ENCODE data around the gene NR2F1-AS1. TPM values are rescaled to one million over a fixed set of nuclear protein-coding genes. Genes with fewer than 3 reads are reported as not detected.

The NR2F1-AS1 gene
- polyA plus RNA-seq, 1 donor = 7.2 TPM

DNA sequence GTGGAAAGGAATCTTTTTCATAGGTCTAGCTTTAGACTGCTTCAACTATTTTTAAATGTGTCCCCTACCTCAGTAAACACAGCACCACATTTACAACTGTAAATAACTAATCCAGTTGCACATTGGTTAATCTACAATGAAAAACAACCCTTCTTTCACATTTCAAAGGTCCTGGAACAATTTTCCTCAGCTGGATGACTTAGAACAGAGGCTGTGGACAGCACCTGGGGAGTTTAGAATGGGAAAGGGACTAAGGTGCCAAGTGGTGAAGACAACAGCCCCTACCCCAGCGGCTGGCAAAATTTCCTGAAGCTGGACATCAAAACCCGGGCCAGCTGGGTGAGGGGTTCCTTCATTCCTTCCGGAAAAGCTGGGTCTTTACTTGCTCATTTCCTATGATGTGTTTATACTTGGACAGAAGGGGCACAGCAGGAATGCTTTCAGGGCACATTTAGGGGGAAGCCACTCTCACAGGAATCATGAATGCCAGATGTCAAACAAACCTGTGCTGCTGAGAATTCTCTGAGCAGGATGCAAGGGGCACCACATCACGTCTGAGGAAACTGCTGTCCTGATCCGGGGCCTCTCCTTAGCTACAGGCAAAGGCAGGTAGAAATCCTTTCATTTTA, 158.3 kb downstream of the NR2F1-AS1 start:
- DNase-seq = no peak
- no peaks in the 10 kb centered on the region for H3K9me3 ChIP-seq (ENCODE audit: control insufficient read depth, low read depth, low read length)
- no peak overlapping the region for H3K27ac ChIP-seq (ENCODE audit: low read length)
- H3K36me3 ChIP-seq (ENCODE audit: control insufficient read depth, insufficient read depth, low read length) = no peaks in the 10 kb centered on the region
- no peaks in the 10 kb centered on the region for H3K27me3 ChIP-seq (ENCODE audit: control insufficient read depth, insufficient read depth, low read length)
- no peaks in the 10 kb centered on the region for H3K4me1 ChIP-seq (ENCODE audit: control insufficient read depth, insufficient read depth, low read length)
- WGBS (ENCODE audit: insufficient coverage, low lambda C conversion rate) = no CpG with 5 or more reads among the region's 5 CpGs
- no peak overlapping the region for H3K4me3 ChIP-seq (ENCODE audit: low read length)

DNA sequence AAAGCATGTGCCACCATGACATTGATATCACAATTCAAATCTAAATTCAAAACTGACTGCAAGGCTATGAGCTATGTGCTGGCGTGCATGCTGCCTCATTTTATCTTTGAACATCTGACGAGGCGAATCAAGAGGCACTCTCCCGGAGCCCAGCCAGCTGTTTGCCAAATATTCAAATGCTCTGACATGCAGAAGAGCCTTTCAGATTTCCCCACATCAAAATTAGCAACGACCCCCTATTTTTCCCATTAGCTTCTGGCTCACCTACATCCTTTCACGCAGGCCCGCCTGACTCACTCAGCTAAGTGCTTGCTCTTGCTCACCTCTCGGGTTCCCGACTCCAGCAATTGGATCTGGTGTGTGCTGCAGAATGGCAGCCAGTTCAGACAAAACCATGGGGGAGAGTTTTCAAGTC, 159.0 kb downstream of the NR2F1-AS1 start:
- no peaks in the 10 kb centered on the region for H3K27me3 ChIP-seq (ENCODE audit: control insufficient read depth, insufficient read depth, low read length)
- H3K36me3 ChIP-seq (ENCODE audit: control insufficient read depth, insufficient read depth, low read length) = no peaks in the 10 kb centered on the region
- no peak overlapping the region for H3K27ac ChIP-seq (ENCODE audit: low read length)
- DNase-seq = no peak
- whole genome bisulfite sequencing (ENCODE audit: insufficient coverage, low lambda C conversion rate) = 60% methylated on average over 1 of the region's 9 CpGs
- H3K4me3 ChIP-seq (ENCODE audit: low read length) = no peak overlapping the region
- no peaks in the 10 kb centered on the region for H3K4me1 ChIP-seq (ENCODE audit: control insufficient read depth, insufficient read depth, low read length)
- H3K9me3 ChIP-seq (ENCODE audit: control insufficient read depth, low read depth, low read length) = no peaks in the 10 kb centered on the region

DNA sequence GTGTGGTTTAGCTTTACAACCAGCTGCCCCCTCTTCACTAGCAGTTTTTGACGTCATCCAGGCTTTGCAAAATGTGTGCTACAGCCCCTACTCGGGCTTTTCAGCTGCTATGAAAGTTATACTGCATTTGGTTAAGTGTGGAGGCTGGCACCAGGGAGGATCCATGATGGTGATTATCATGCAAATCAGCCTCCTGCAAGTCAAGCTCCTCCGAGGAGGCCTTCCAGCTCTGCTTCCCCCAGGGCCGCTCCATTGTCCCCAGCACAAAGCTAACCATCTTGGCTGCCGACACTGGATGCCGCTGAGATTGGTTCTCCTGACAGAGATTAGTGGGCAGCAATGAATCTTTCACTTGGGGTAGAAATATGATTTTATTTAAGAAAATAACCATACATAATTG, 159.6 kb downstream of the NR2F1-AS1 start:
- no peaks in the 10 kb centered on the region for H3K36me3 ChIP-seq (ENCODE audit: control insufficient read depth, insufficient read depth, low read length)
- H3K9me3 ChIP-seq (ENCODE audit: control insufficient read depth, low read depth, low read length) = no peaks in the 10 kb centered on the region
- H3K27ac ChIP-seq (ENCODE audit: low read length) = no peak overlapping the region
- WGBS (ENCODE audit: insufficient coverage, low lambda C conversion rate) = 100% methylated on average over 1 of the region's 6 CpGs
- no peaks in the 10 kb centered on the region for H3K27me3 ChIP-seq (ENCODE audit: control insufficient read depth, insufficient read depth, low read length)
- DNase-seq = no peak
- H3K4me3 ChIP-seq (ENCODE audit: low read length) = no peak overlapping the region
- no peaks in the 10 kb centered on the region for H3K4me1 ChIP-seq (ENCODE audit: control insufficient read depth, insufficient read depth, low read length)

DNA sequence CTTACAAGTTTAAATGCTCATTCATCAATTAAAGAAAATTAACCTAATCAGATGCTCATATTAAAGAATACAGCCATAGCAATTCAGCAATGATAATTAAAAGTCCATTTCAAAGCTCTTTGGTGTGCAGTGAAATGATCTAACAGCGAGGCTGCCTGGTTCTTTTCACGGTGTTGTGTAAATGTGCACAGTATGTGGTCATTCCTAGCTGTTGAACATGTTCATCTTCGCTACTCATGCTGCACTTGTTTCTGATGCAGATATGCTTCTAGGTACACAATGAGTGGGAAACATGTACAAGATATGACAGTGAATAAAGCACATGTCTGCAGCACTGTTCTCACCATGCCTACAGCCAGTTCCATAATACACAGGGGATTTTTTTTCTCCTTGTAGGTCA, 163.5 kb downstream of the NR2F1-AS1 start:
- H3K27me3 ChIP-seq (ENCODE audit: control insufficient read depth, insufficient read depth, low read length) = no peaks in the 10 kb centered on the region

DNA sequence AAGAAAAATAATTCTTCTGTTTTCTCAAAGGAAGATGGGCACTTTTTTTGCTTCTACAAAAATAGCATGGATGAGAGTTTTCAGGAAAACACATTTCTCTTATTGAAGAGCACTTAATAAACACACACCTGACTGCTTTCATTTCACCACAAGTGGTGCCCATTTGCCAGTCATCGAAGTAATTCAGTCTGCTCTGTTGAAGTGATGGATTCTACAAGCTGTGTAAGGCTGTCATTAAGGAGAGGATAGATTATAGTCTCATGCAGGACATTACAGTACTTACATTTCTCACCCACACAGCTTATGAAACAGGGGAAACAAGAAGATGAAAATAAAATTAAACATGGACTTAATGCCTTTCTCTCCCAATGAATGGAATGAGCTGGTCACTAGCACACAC, 165.2 kb downstream of the NR2F1-AS1 start:
- no peaks in the 10 kb centered on the region for H3K9me3 ChIP-seq (ENCODE audit: control insufficient read depth, low read depth, low read length)
- DNase-seq = no peak
- H3K27me3 ChIP-seq (ENCODE audit: control insufficient read depth, insufficient read depth, low read length) = no peaks in the 10 kb centered on the region
- no peak overlapping the region for H3K4me3 ChIP-seq (ENCODE audit: low read length)
- no CpG with 5 or more reads among the region's 1 CpG for WGBS (ENCODE audit: insufficient coverage, low lambda C conversion rate)
- no peaks in the 10 kb centered on the region for H3K4me1 ChIP-seq (ENCODE audit: control insufficient read depth, insufficient read depth, low read length)
- H3K27ac ChIP-seq (ENCODE audit: low read length) = no peak overlapping the region
- H3K36me3 ChIP-seq (ENCODE audit: control insufficient read depth, insufficient read depth, low read length) = no peaks in the 10 kb centered on the region

More for the DNA sequence above, 163.5 kb downstream of the NR2F1-AS1 start:
- no CpG with 5 or more reads among the region's 3 CpGs for WGBS (ENCODE audit: insufficient coverage, low lambda C conversion rate)
- no peak overlapping the region for H3K4me3 ChIP-seq (ENCODE audit: low read length)
- no peaks in the 10 kb centered on the region for H3K36me3 ChIP-seq (ENCODE audit: control insufficient read depth, insufficient read depth, low read length)
- DNase-seq = no peak
- no peaks in the 10 kb centered on the region for H3K9me3 ChIP-seq (ENCODE audit: control insufficient read depth, low read depth, low read length)
- no peak overlapping the region for H3K27ac ChIP-seq (ENCODE audit: low read length)
- no peaks in the 10 kb centered on the region for H3K4me1 ChIP-seq (ENCODE audit: control insufficient read depth, insufficient read depth, low read length)

DNA sequence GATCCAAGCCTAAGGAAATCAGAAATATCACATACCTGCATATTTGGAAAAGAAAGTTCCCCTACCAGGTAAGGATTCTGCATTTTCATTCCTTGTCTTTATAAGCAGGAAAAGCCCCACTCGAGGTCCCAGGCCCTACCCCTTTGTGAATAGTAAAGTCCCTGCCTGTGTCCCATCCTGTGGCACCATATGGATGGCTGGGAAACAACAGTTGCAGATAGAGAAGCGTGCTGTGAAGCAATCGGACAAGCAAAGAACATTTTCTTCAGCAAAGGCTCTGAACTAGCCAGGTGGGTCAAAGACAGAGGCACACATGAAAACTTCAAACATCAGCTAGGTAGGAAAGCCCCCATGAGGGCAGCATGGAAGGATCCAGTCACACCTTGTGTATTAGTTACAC, 169.3 kb downstream of the NR2F1-AS1 start:
- 100% methylated on average over 1 of the region's 3 CpGs for WGBS (ENCODE audit: insufficient coverage, low lambda C conversion rate)

DNA sequence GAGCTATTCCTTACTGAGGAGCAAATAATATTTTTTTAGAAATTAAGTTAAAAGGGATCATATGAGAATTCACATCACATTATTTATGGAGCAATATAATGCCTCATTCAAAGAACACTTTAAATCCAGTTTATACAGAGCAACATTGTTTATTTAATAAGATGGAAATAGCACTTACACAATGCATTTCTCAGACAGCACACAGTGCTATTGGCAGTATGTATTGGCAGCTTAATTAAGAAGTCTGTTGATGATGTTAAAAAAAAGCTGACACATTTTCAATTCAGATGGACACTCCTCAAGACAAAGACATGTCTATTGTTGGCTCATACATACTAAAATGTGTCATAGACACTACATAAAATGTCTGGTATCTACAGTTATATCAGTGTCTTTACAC, 171.3 kb downstream of the NR2F1-AS1 start:
- Histone ChIP-seq H3K27ac (ENCODE audit: low read length) (no peak overlapping the region), H3K4me3 (ENCODE audit: low read length) (no peak overlapping the region), H3K36me3 (ENCODE audit: control insufficient read depth, insufficient read depth, low read length) (no peaks in the 10 kb centered on the region), H3K4me1 (ENCODE audit: control insufficient read depth, insufficient read depth, low read length) (no peaks in the 10 kb centered on the region), H3K27me3 (ENCODE audit: control insufficient read depth, insufficient read depth, low read length) (no peaks in the 10 kb centered on the region), H3K9me3 (ENCODE audit: control insufficient read depth, low read depth, low read length) (no peaks in the 10 kb centered on the region)
- no peak for DNase-seq

More for the DNA sequence above, 169.3 kb downstream of the NR2F1-AS1 start:
- Histone ChIP-seq H3K27me3 (ENCODE audit: control insufficient read depth, insufficient read depth, low read length) (no peaks in the 10 kb centered on the region), H3K36me3 (ENCODE audit: control insufficient read depth, insufficient read depth, low read length) (no peaks in the 10 kb centered on the region), H3K27ac (ENCODE audit: low read length) (no peak overlapping the region), H3K4me1 (ENCODE audit: control insufficient read depth, insufficient read depth, low read length) (no peaks in the 10 kb centered on the region), H3K9me3 (ENCODE audit: control insufficient read depth, low read depth, low read length) (no peaks in the 10 kb centered on the region), H3K4me3 (ENCODE audit: low read length) (no peak overlapping the region)
- DNase-seq = peak in 1 of 2 donors; percentile 4

DNA sequence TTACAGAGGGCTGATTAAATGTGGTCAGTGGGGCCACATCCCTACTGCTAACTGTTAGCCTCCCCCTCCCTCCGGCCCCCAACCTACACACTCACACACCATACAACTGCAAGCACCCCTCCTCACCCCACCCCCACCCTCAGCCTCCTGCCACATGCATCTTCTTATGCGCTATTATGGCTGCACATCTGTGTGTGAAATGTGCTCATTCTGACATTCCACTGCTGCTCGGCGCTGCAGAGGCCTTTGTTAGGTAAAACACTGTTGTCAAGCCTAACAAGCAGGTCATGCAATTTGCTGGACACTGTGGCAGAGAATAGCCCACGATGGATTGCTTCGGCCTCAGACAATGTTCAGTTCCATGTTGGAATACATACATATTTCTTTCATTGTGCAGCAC, 173.6 kb downstream of the NR2F1-AS1 start:
- H3K36me3 ChIP-seq (ENCODE audit: control insufficient read depth, insufficient read depth, low read length) = no peaks in the 10 kb centered on the region
- no peaks in the 10 kb centered on the region for H3K27me3 ChIP-seq (ENCODE audit: control insufficient read depth, insufficient read depth, low read length)
- no peaks in the 10 kb centered on the region for H3K4me1 ChIP-seq (ENCODE audit: control insufficient read depth, insufficient read depth, low read length)
- no CpG with 5 or more reads among the region's 6 CpGs for WGBS (ENCODE audit: insufficient coverage, low lambda C conversion rate)
- DNase-seq = no peak
- H3K27ac ChIP-seq (ENCODE audit: low read length) = no peak overlapping the region
- H3K4me3 ChIP-seq (ENCODE audit: low read length) = no peak overlapping the region
- no peaks in the 10 kb centered on the region for H3K9me3 ChIP-seq (ENCODE audit: control insufficient read depth, low read depth, low read length)

DNA sequence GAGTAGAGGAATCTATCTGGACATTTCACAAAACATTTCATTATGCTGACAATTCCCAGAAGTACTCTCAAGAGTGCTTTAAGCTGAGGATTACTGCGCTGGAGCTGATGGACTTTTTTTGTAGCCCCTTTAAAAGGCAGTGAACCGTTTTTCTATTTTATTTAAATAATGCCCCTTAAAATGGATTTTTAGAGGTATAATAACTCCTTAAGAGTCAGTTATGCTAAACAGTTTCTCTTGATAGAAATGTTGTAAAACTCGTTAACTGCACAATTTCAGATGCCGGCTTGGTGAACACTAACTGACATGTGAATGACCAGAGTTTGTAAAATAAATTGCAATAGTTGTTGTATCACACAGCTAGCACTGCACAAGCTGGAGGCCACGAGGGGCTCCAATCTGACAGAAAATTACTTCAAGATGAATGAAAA, 174.0 kb downstream of the NR2F1-AS1 start:
- H3K27ac ChIP-seq (ENCODE audit: low read length) = no peak overlapping the region
- 67% methylated on average over 2 of the region's 5 CpGs for WGBS (ENCODE audit: insufficient coverage, low lambda C conversion rate)
- H3K27me3 ChIP-seq (ENCODE audit: control insufficient read depth, insufficient read depth, low read length) = no peaks in the 10 kb centered on the region
- H3K9me3 ChIP-seq (ENCODE audit: control insufficient read depth, low read depth, low read length) = no peaks in the 10 kb centered on the region
- H3K4me1 ChIP-seq (ENCODE audit: control insufficient read depth, insufficient read depth, low read length) = no peaks in the 10 kb centered on the region
- H3K4me3 ChIP-seq (ENCODE audit: low read length) = no peak overlapping the region
- DNase-seq = no peak
- H3K36me3 ChIP-seq (ENCODE audit: control insufficient read depth, insufficient read depth, low read length) = no peaks in the 10 kb centered on the region

DNA sequence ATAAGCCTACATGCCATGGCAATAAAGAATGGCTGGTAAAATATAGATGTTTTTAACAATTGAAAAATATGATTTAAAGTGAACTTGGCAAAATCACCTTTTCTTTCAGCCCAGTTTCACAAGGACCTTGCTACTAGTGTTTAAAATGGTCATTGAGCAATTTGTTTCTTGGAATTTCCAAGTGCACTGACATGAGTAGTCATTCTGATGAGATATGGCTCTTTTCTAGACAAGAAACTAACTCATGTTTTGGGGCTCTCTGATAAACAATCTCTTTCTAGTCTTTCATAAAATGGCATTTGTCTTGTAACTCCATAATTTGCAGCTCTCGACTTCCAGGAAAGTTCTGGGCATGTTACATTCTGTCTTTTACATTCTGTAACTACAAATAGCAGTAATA, 176.8 kb downstream of the NR2F1-AS1 start:
- H3K4me3 ChIP-seq (ENCODE audit: low read length) = no peak overlapping the region
- no peak overlapping the region for H3K27ac ChIP-seq (ENCODE audit: low read length)
- no peak for DNase-seq
- 100% methylated on average over 1 of the region's 1 CpG for WGBS (ENCODE audit: insufficient coverage, low lambda C conversion rate)
- H3K36me3 ChIP-seq (ENCODE audit: control insufficient read depth, insufficient read depth, low read length) = no peaks in the 10 kb centered on the region
- H3K9me3 ChIP-seq (ENCODE audit: control insufficient read depth, low read depth, low read length) = no peaks in the 10 kb centered on the region
- no peaks in the 10 kb centered on the region for H3K4me1 ChIP-seq (ENCODE audit: control insufficient read depth, insufficient read depth, low read length)
- H3K27me3 ChIP-seq (ENCODE audit: control insufficient read depth, insufficient read depth, low read length) = no peaks in the 10 kb centered on the region

DNA sequence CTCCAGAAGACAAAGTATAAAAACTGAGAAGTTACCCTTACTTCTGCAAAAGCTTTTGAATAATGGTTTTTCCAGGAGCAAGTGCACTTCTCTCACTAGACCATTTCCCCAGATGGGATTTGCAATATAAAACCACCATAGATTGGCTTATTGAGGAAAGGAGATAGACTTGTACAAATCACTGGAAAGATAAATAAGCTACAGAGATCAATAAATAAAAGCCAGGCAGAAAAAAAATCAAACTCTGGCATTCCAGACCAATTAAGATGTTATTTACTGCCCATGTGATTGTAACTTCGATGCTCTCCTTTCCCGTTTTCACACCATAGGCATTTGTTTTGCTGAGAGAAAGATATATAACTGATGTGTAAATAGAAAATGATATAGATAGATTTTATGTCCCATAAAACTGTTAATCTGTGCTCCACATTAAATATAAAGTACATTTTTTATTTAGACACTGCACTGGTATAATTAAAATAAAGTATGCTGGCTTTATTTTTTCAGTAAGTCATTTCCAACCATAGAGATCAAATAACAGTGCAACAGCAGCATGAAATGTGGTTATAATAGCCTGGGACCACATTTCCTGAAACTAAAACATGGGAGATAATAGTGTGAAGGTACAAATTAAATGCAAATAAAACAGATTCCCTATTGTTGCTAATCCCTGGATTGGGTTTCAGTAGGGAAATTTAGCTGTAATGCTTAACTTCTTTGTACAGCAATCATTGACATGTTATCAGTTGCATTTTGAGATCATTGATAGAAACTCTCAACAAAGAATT, 177.7 kb downstream of the NR2F1-AS1 start:
- H3K4me1 ChIP-seq (ENCODE audit: control insufficient read depth, insufficient read depth, low read length) = no peaks in the 10 kb centered on the region
- no peak for DNase-seq
- no peaks in the 10 kb centered on the region for H3K9me3 ChIP-seq (ENCODE audit: control insufficient read depth, low read depth, low read length)
- no peaks in the 10 kb centered on the region for H3K27me3 ChIP-seq (ENCODE audit: control insufficient read depth, insufficient read depth, low read length)
- 80% methylated on average over 1 of the region's 2 CpGs for WGBS (ENCODE audit: insufficient coverage, low lambda C conversion rate)
- no peaks in the 10 kb centered on the region for H3K36me3 ChIP-seq (ENCODE audit: control insufficient read depth, insufficient read depth, low read length)
- no peak overlapping the region for H3K4me3 ChIP-seq (ENCODE audit: low read length)
- no peak overlapping the region for H3K27ac ChIP-seq (ENCODE audit: low read length)
